Liver (tissue), 9 donors: ENCODE data around the gene GNLY. TPM values are rescaled to one million over a fixed set of nuclear protein-coding genes. Genes with fewer than 3 reads are reported as not detected.

ENCODE experiments used
- DNase-seq: peaks from one replicate; pipeline ENCODE4 v3.0.0-alpha.2; 2017; ENCODE audit warnings: low spot score
- H3K27ac ChIP-seq, 2 donors: one replicate each; pipeline ENCODE4 v1.7.0; 2013; ENCODE audit warnings: inconsistent platforms in 2 of 2, low read length in 2 of 2, control low read depth in 1 of 2, low read depth in 1 of 2, mild to moderate bottlenecking in 1 of 2
- H3K27me3 ChIP-seq, 4 donors: one replicate each; pipeline versions ENCODE4 v1.6.1 to v1.7.0; 2013; ENCODE audit warnings: low read length in 3 of 4, inconsistent platforms in 1 of 4, mild to moderate bottlenecking in 1 of 4, moderate library complexity in 1 of 4; ENCODE audit not compliant: control insufficient read depth in 4 of 4, insufficient read depth in 4 of 4
- H3K36me3 ChIP-seq, 4 donors: one replicate each; pipeline versions ENCODE4 v1.6.1 to v1.7.0; 2013; ENCODE audit warnings: low read length in 3 of 4, mild to moderate bottlenecking in 3 of 4, low read depth in 1 of 4, moderate library complexity in 1 of 4; ENCODE audit not compliant: control insufficient read depth in 4 of 4, insufficient read depth in 3 of 4
- H3K4me1 ChIP-seq, 4 donors: one replicate each; pipeline versions ENCODE4 v1.6.1 to v1.7.0; 2013; ENCODE audit warnings: low read length in 3 of 4, mild to moderate bottlenecking in 3 of 4, moderate library complexity in 1 of 4; ENCODE audit not compliant: control insufficient read depth in 4 of 4, insufficient read depth in 4 of 4
- H3K4me3 ChIP-seq, 3 donors: one replicate each; pipeline versions ENCODE4 v1.6.1 to v1.7.0; 2013; ENCODE audit warnings: low read length in 3 of 3, control low read depth in 1 of 3, low read depth in 1 of 3, mild to moderate bottlenecking in 1 of 3
- H3K9ac ChIP-seq, 2 donors: one replicate each; pipeline ENCODE4 v1.7.0; 2013; ENCODE audit warnings: low read length in 2 of 2, mild to moderate bottlenecking in 2 of 2, moderate library complexity in 2 of 2, control low read depth in 1 of 2, low read depth in 1 of 2
- H3K9me3 ChIP-seq, 4 donors: one replicate each; pipeline versions ENCODE4 v1.6.1 to v1.7.0; 2013; ENCODE audit warnings: low read length in 3 of 4; ENCODE audit not compliant: control insufficient read depth in 4 of 4
- ATF3 ChIP-seq: IDR thresholded peaks from 2 replicates; pipeline ENCODE4 v1.6.1; 2016; ENCODE audit warnings: antibody characterized with exemption
- CTCF ChIP-seq: fragments of 150-350 bp; IDR thresholded peaks from 2 replicates; pipeline ENCODE4 v1.5.1; 2017; ENCODE audit warnings: improper control_type of control experiment, low read depth, low read length; ENCODE audit not compliant: missing input control
- EGR1 ChIP-seq, 2 donors: IDR thresholded peaks; 2 replicates each; pipeline ENCODE4 v1.6.1; 2016 to 2018; ENCODE audit warnings: antibody characterized with exemption in 2 of 2, low read depth in 2 of 2
- FOXA1 ChIP-seq: IDR thresholded peaks from 2 replicates; pipeline ENCODE4 v1.6.1; 2016; ENCODE audit warnings: antibody characterized with exemption
- FOXA2 ChIP-seq: IDR thresholded peaks from 2 replicates; pipeline ENCODE4 v1.6.1; 2016; ENCODE audit warnings: antibody characterized with exemption
- GABPA ChIP-seq, 2 donors: IDR thresholded peaks in 1 of 2; conservative IDR thresholded peaks in 1 of 2; 2 replicates each; pipeline ENCODE4 v1.6.1; 2016; ENCODE audit warnings: antibody characterized with exemption in 2 of 2, mild to moderate bottlenecking in 1 of 2, moderate library complexity in 1 of 2
- HNF4A ChIP-seq, 2 donors: conservative IDR thresholded peaks; 2 replicates each; pipeline ENCODE4 v1.6.1; 2016; ENCODE audit warnings: antibody characterized with exemption in 2 of 2, mild to moderate bottlenecking in 2 of 2
- HNF4G ChIP-seq: IDR thresholded peaks from 2 replicates; pipeline ENCODE4 v1.6.1; 2016; ENCODE audit warnings: antibody characterized with exemption
- JUND ChIP-seq, 2 donors: IDR thresholded peaks; 2 replicates each; pipeline ENCODE4 v1.6.1; 2016; ENCODE audit warnings: antibody characterized with exemption in 2 of 2
- MAX ChIP-seq: IDR thresholded peaks from 2 replicates; pipeline ENCODE4 v1.6.1; 2016; ENCODE audit warnings: antibody characterized with exemption
- NR2F2 ChIP-seq: IDR thresholded peaks from 2 replicates; pipeline ENCODE4 v1.6.1; 2016; ENCODE audit warnings: antibody characterized with exemption
- RAD21 ChIP-seq, 2 donors: IDR thresholded peaks; 2 replicates each; pipeline ENCODE4 v1.6.1; 2016; ENCODE audit warnings: antibody characterized with exemption in 2 of 2, mild to moderate bottlenecking in 2 of 2
- REST ChIP-seq: IDR thresholded peaks from 2 replicates; pipeline ENCODE4 v1.6.1; 2016; ENCODE audit warnings: antibody characterized with exemption, mild to moderate bottlenecking
- RXRA ChIP-seq, 2 donors: IDR thresholded peaks; 2 replicates each; pipeline ENCODE4 v1.6.1; 2017 to 2018; ENCODE audit warnings: antibody characterized with exemption in 2 of 2, mild to moderate bottlenecking in 1 of 2
- SP1 ChIP-seq: IDR thresholded peaks from 2 replicates; pipeline ENCODE4 v1.6.1; 2018; ENCODE audit warnings: antibody characterized with exemption, mild to moderate bottlenecking
- TAF1 ChIP-seq: conservative IDR thresholded peaks from 2 replicates; pipeline ENCODE4 v1.6.1; 2016; ENCODE audit warnings: antibody characterized with exemption, mild to moderate bottlenecking
- YY1 ChIP-seq: IDR thresholded peaks from 2 replicates; pipeline ENCODE4 v1.6.1; 2016; ENCODE audit warnings: antibody characterized with exemption, mild to moderate bottlenecking
- ZBTB33 ChIP-seq: IDR thresholded peaks from 2 replicates; pipeline ENCODE4 v1.6.1; 2016; ENCODE audit warnings: antibody characterized with exemption
- WGBS: extraction: QIAGEN DNeasy Blood & Tissue Kit; methylation state at CpG from one replicate; pipeline ENCODE4 v1.1.7; 2013; 5-methylcytosine and 5-hydroxymethylcytosine counted together
- polyA plus RNA-seq, 2 donors: library from polyadenylated mRNA; stranded (reverse) in 1 of 2; unstranded in 1 of 2; fragments of 200-250 nt in 1 of 2; fragments of >200 nt in 1 of 2; fragmentation: Nextera tagmentation in 1 of 2; extraction: Ambion mirVana in 1 of 2; gene quantifications; one replicate each; pipeline versions ENCODE4 v1.2.1 to v1.2.3, GENCODE V29; 2013 to 2015
- total RNA-seq, 2 donors: library from RNA; depleted of rRNA; stranded (reverse); fragments of >200 nt; gene quantifications; one replicate each; pipeline ENCODE4 v1.2.3, GENCODE V29; 2014
- donor health status: healthy.
- donor health status: healthy.
- donor health status: healthy.
- donor health status: healthy.
- donor health status: healthy.

GNLY gene
- total and polyA plus RNA-seq, 4 donors = 0.75 to 4.8 (median 1.3) TPM; not detected in 1

- H3K27me3 ChIP-seq = no peaks in the 10 kb centered on the region
- no peak overlapping the region for H3K4me3 ChIP-seq
- no peaks in the 10 kb centered on the region for H3K9me3 ChIP-seq
- no peak for DNase-seq
- 80% methylated on average over 3 of the region's 3 CpGs for WGBS
- H3K9ac ChIP-seq = no peak overlapping the region
- no peak overlapping the region for H3K27ac ChIP-seq
- TF ChIP-seq ZBTB33 (no peak), NR2F2 (no peak), GABPA (IDR thresholded peaks at IDR 0.05 in 1 of 2, conservative IDR thresholded peaks at IDR 0.05 in 1 of 2) (no peak), JUND (IDR thresholded peaks at IDR 0.05) (no peak), TAF1 (no peak), CTCF (no peak), HNF4A (conservative IDR thresholded peaks at IDR 0.05) (no peak), RXRA (IDR thresholded peaks at IDR 0.05) (no peak), SP1 (no peak), MAX (no peak), ATF3 (no peak), YY1 (no peak), FOXA1 (no peak), HNF4G (no peak), EGR1 (IDR thresholded peaks at IDR 0.05; ENCODE audit: low read depth in 2 of 2) (no peak), REST (no peak), FOXA2 (no peak), RAD21 (IDR thresholded peaks at IDR 0.05) (no peak)
- H3K36me3 ChIP-seq = no peaks in the 10 kb centered on the region
- H3K4me1 ChIP-seq = peaks cover 16 to 43% (median 40%) of the 10 kb centered on the region in 4 donors
Measured at GRCh38 chr2:85704038-85704437, 9.9 kb downstream of the GNLY start.
